HepG2 (cell line): ENCODE results near the gene BOD1L1. TPM values are rescaled to one million over a fixed set of nuclear protein-coding genes. Genes with fewer than 3 reads are reported as not detected.

Source experiments
- AGO2 ChIP-seq: fragments of 200-400 bp; formaldehyde crosslinking; optimal IDR thresholded peaks from 2 replicates; pipeline ENCODE3; 2017; ENCODE audit warnings: mild to moderate bottlenecking, low read depth, low read length, moderate library complexity
- CAMTA2 ChIP-seq: sonication (generic); formaldehyde crosslinking; IDR thresholded peaks from 2 replicates; pipeline ENCODE4 v1.4.0; 2020; ENCODE audit warnings: mild to moderate bottlenecking, missing genetic modification reagents, borderline replicate concordance
- CC2D1A ChIP-seq: sonication (generic); formaldehyde crosslinking; IDR thresholded peaks from 2 replicates; pipeline ENCODE4 v1.8.1; 2023; ENCODE audit warnings: mild to moderate bottlenecking, missing genetic modification reagents
- CCAR2 ChIP-seq: fragments of 200-400 bp; formaldehyde crosslinking; optimal IDR thresholded peaks from 2 replicates; pipeline ENCODE3; 2018; ENCODE audit warnings: low read depth, mild to moderate bottlenecking, low read length, moderate library complexity
- EHMT2 ChIP-seq: fragments of 200-600 bp; sonication (generic); IDR thresholded peaks from 2 replicates; pipeline ENCODE4 v1.7.0; 2017; ENCODE audit warnings: antibody characterized with exemption, low read depth, low read length, borderline replicate concordance
- NCOR1 ChIP-seq: fragments of 200-600 bp; sonication (generic); IDR thresholded peaks from 2 replicates; pipeline ENCODE4 v1.7.0; 2017; ENCODE audit warnings: antibody characterized with exemption, low read length, borderline replicate concordance
- PHF21A ChIP-seq: sonication (generic); formaldehyde crosslinking; IDR thresholded peaks from 2 replicates; pipeline ENCODE4 v1.5.0; 2020; ENCODE audit warnings: mild to moderate bottlenecking, missing genetic modification reagents
- POLR2AphosphoS5 ChIP-seq: IDR thresholded peaks from 2 replicates; pipeline ENCODE4 v1.6.1; 2012; ENCODE audit warnings: low read depth, low read length
- SMARCC2 ChIP-seq: fragments of 450-650 bp; IDR thresholded peaks from 2 replicates; pipeline ENCODE4 v1.6.1; 2017; ENCODE audit warnings: antibody characterized with exemption, mild to moderate bottlenecking
- TEAD3 ChIP-seq: optimal IDR thresholded peaks from 2 replicates; pipeline ENCODE3; 2016; ENCODE audit warnings: borderline replicate concordance
- TIGD3 ChIP-seq: sonication (generic); formaldehyde crosslinking; IDR thresholded peaks from 2 replicates; pipeline ENCODE4 v1.5.1; 2020; ENCODE audit warnings: mild to moderate bottlenecking, missing genetic modification reagents, borderline replicate concordance
- ZNF577 ChIP-seq: sonication (generic); formaldehyde crosslinking; IDR thresholded peaks from 2 replicates; pipeline ENCODE4 v1.4.0; 2020; ENCODE audit warnings: mild to moderate bottlenecking, low read depth, missing genetic modification reagents, borderline replicate concordance
- ZNF672 ChIP-seq: sonication (generic); formaldehyde crosslinking; IDR thresholded peaks from 2 replicates; pipeline ENCODE4 v1.8.1; 2022; ENCODE audit warnings: missing genetic modification reagents
- ZNF850 ChIP-seq: sonication (generic); formaldehyde crosslinking; conservative IDR thresholded peaks from 2 replicates; pipeline ENCODE4 v1.9.0; 2021; ENCODE audit warnings: mild to moderate bottlenecking, missing genetic modification reagents
- polyA plus RNA-seq, 8 experiments: library from polyadenylated mRNA; depleted of rRNA in 3 of 8; stranded (reverse) in 7 of 8; unstranded in 1 of 8; fragments of >200 nt; fragmentation: Illumina TruSeq in 4 of 8; extraction: Trizol in 4 of 8; gene quantifications; 2 replicates each; pipeline versions ENCODE4 v1.2.1 to v1.2.3, GENCODE V29; 2011 to 2016; ENCODE audit warnings: low read depth in 4 of 8, missing spikeins in 1 of 8, mixed read lengths in 1 of 8; ENCODE audit not compliant: insufficient read depth in 1 of 8
- total RNA-seq, 5 experiments: library from RNA; depleted of rRNA; stranded (reverse); fragments of >200 nt; fragmentation: Illumina TruSeq; extraction: Trizol; gene quantifications; 2 replicates each; pipeline ENCODE4 v1.2.3, GENCODE V29; 2016; ENCODE audit warnings: low read depth in 1 of 5
- TF ChIP-seq, protein P1 (sequence below), 2 experiments: sonication (generic) in 1 of 2; formaldehyde crosslinking in 1 of 2; IDR thresholded peaks; 2 replicates each; pipeline versions ENCODE4 v1.6.1 to v1.9.0; 2014 to 2022; ENCODE audit warnings: antibody characterized with exemption in 1 of 2, borderline replicate concordance in 1 of 2, inconsistent platforms in 1 of 2, low read depth in 1 of 2, missing genetic modification reagents in 1 of 2
- TF ChIP-seq, protein P2 (sequence below): sonication (generic); formaldehyde crosslinking; IDR thresholded peaks from 2 replicates; pipeline ENCODE4 v1.4.0; 2020; ENCODE audit warnings: mild to moderate bottlenecking, low read depth, missing genetic modification reagents
- TF ChIP-seq, protein P3 (sequence below): sonication (generic); formaldehyde crosslinking; IDR thresholded peaks from 2 replicates; pipeline ENCODE4 v1.8.0; 2022; ENCODE audit warnings: missing genetic modification reagents, low read depth, mild to moderate bottlenecking, borderline replicate concordance
- TF ChIP-seq, protein P4 (sequence below): sonication (generic); formaldehyde crosslinking; IDR thresholded peaks from 2 replicates; pipeline ENCODE4 v1.8.1; 2023; ENCODE audit warnings: missing genetic modification reagents, inconsistent platforms, borderline replicate concordance

The BOD1L1 gene
- total and polyA plus RNA-seq, 2 of the 13 experiments (the other 11 are each of a cell fraction or from before 2014, with no cell fraction given), result 11.7 to 17.9 TPM

GRCh38 chr4:13654162-13654797, 26.8 kb upstream of the BOD1L1 start (continued):
- TF ChIP-seq, protein P1, sequence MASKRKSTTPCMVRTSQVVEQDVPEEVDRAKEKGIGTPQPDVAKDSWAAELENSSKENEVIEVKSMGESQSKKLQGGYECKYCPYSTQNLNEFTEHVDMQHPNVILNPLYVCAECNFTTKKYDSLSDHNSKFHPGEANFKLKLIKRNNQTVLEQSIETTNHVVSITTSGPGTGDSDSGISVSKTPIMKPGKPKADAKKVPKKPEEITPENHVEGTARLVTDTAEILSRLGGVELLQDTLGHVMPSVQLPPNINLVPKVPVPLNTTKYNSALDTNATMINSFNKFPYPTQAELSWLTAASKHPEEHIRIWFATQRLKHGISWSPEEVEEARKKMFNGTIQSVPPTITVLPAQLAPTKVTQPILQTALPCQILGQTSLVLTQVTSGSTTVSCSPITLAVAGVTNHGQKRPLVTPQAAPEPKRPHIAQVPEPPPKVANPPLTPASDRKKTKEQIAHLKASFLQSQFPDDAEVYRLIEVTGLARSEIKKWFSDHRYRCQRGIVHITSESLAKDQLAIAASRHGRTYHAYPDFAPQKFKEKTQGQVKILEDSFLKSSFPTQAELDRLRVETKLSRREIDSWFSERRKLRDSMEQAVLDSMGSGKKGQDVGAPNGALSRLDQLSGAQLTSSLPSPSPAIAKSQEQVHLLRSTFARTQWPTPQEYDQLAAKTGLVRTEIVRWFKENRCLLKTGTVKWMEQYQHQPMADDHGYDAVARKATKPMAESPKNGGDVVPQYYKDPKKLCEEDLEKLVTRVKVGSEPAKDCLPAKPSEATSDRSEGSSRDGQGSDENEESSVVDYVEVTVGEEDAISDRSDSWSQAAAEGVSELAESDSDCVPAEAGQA (IDR thresholded peaks at IDR 0.05; ENCODE audit: low read depth), result no peak
- TF ChIP-seq, protein P1 (CRISPR knock-in tag; IDR thresholded peaks at IDR 0.05; ENCODE audit: borderline replicate concordance), result no peak
- TF ChIP-seq SMARCC2 (no peak), ZNF672 (no peak), TEAD3 (no peak), PHF21A (CRISPR knock-in tag) (peak; percentile 46; the same call in 1 of the 2 replicates), ZNF850 (no peak), TIGD3 (no peak), ZNF577 (no peak), EHMT2 (no peak; the same call in 1 of the 2 replicates), AGO2 (no peak), CCAR2 (no peak), CAMTA2 (CRISPR knock-in tag) (no peak), CC2D1A (CRISPR knock-in tag) (no peak), NCOR1 (no peak), POLR2AphosphoS5 (no peak)
- TF ChIP-seq, protein P2, sequence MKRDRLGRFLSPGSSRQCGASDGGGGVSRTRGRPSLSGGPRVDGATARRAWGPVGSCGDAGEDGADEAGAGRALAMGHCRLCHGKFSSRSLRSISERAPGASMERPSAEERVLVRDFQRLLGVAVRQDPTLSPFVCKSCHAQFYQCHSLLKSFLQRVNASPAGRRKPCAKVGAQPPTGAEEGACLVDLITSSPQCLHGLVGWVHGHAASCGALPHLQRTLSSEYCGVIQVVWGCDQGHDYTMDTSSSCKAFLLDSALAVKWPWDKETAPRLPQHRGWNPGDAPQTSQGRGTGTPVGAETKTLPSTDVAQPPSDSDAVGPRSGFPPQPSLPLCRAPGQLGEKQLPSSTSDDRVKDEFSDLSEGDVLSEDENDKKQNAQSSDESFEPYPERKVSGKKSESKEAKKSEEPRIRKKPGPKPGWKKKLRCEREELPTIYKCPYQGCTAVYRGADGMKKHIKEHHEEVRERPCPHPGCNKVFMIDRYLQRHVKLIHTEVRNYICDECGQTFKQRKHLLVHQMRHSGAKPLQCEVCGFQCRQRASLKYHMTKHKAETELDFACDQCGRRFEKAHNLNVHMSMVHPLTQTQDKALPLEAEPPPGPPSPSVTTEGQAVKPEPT, result 0 out of 2 replicates have a peak, but pooled peaks have one; percentile 36
- TF ChIP-seq, protein P3, sequence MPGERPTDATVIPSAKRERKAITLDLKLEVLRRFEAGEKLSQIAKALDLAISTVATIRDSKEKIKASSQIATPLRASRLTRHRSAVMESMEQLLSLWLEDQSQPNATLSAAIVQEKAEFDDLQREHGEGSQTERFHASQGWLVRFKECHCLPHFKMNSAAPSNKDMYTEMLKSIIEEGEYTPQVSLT (CRISPR knock-in tag), result no peak
- TF ChIP-seq, protein P4, sequence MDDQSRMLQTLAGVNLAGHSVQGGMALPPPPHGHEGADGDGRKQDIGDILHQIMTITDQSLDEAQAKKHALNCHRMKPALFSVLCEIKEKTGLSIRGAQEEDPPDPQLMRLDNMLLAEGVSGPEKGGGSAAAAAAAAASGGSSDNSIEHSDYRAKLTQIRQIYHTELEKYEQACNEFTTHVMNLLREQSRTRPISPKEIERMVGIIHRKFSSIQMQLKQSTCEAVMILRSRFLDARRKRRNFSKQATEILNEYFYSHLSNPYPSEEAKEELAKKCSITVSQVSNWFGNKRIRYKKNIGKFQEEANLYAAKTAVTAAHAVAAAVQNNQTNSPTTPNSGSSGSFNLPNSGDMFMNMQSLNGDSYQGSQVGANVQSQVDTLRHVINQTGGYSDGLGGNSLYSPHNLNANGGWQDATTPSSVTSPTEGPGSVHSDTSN (CRISPR knock-in tag), result no peak
